ENCODE results near the gene STIM2. TPM values are rescaled to one million over a fixed set of nuclear protein-coding genes. Genes with fewer than 3 reads are reported as not detected.

The STIM2 gene
- total RNA-seq, 1 experiment from 2014 or later = 30.2 TPM

DNA sequence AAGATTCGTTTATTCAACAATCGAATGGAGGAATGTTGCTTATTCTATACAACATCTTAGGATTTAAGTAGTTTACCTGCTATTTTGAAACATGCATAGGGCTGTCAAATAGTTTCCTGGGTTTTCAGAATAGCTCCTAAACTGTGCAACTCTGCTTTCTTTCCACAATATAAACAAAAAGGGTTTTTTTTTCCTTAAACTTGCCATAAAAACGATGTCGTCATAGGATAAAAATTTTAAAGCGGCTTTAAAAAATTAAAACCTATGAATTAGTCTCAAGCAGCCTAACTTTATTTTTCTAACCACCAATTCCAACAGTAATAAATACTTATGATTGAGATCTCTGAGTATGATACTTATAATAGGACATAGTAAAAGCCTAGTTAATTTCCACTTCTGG, 21.6 kb upstream of the STIM2 start:
- Histone ChIP-seq H3K4me3 (no peak overlapping the region), H3K9me3 (ENCODE audit: insufficient read depth, low read depth) (no peaks in the 10 kb centered on the region), H3K9me2 (ENCODE audit: insufficient read depth) (no peaks in the 10 kb centered on the region), H3K27ac (no peak overlapping the region), H3F3A (ENCODE audit: insufficient read depth, low read depth) (no peaks in the 10 kb centered on the region), H3K36me3 (ENCODE audit: low read depth) (no peaks in the 10 kb centered on the region), H3K27me3 (ENCODE audit: insufficient read depth, low read depth) (no peaks in the 10 kb centered on the region), H3K79me2 (ENCODE audit: low read depth) (no peaks in the 10 kb centered on the region), H3K4me1 (replicated peaks; ENCODE audit: insufficient read depth) (no peaks in the 10 kb centered on the region), H2AFZ (no peak overlapping the region), H4K20me1 (ENCODE audit: insufficient read depth) (no peaks in the 10 kb centered on the region), H3K4me2 (no peak overlapping the region)
- TF ChIP-seq, protein P1, sequence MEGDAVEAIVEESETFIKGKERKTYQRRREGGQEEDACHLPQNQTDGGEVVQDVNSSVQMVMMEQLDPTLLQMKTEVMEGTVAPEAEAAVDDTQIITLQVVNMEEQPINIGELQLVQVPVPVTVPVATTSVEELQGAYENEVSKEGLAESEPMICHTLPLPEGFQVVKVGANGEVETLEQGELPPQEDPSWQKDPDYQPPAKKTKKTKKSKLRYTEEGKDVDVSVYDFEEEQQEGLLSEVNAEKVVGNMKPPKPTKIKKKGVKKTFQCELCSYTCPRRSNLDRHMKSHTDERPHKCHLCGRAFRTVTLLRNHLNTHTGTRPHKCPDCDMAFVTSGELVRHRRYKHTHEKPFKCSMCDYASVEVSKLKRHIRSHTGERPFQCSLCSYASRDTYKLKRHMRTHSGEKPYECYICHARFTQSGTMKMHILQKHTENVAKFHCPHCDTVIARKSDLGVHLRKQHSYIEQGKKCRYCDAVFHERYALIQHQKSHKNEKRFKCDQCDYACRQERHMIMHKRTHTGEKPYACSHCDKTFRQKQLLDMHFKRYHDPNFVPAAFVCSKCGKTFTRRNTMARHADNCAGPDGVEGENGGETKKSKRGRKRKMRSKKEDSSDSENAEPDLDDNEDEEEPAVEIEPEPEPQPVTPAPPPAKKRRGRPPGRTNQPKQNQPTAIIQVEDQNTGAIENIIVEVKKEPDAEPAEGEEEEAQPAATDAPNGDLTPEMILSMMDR (conservative IDR thresholded peaks at IDR 0.05) = no peak
- TF ChIP-seq EZH2 (IDR thresholded peaks at IDR 0.05; ENCODE audit: low read depth) = no peak
- ChIA-PET POLR2A (ENCODE audit: unreplicated experiment) (no interaction called here), CTCF (no interaction called here)
- BruUV-seq (replicated peaks) = no TSS peak
- intact Hi-C loops (cut with micrococcal nuclease; ENCODE audit: unreplicated experiment) = no loop called here
- no peak for DNase-seq

DNA sequence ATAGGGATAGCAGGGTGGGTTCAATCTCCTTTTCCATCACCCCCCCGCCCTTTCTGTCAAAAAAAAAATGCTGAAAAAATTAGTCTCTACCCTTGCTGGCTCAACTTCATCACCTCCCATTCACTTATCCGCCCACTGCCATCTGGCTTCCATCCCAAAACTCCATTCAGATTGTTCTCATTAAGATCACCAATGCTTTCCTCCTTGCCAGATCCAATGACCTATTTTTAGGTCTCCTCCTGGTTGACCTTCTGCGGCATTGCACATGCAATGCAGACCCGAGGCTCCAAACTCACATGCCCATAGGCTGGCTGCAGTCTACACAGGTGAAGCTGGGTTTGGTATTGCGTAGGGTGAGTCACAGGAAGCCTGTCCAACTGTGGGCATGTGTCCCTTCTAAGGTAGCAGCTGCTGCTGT, 21.1 kb upstream of the STIM2 start:
- Histone ChIP-seq H3K36me3 (ENCODE audit: low read depth) (no peaks in the 10 kb centered on the region), H3F3A (ENCODE audit: insufficient read depth, low read depth) (no peaks in the 10 kb centered on the region), H3K9me2 (ENCODE audit: insufficient read depth) (no peaks in the 10 kb centered on the region), H4K20me1 (ENCODE audit: insufficient read depth) (no peaks in the 10 kb centered on the region), H3K27ac (no peak overlapping the region), H3K4me3 (no peak overlapping the region), H3K4me2 (no peak overlapping the region), H3K9me3 (ENCODE audit: insufficient read depth, low read depth) (no peaks in the 10 kb centered on the region), H3K27me3 (ENCODE audit: insufficient read depth, low read depth) (no peaks in the 10 kb centered on the region), H3K79me2 (ENCODE audit: low read depth) (no peaks in the 10 kb centered on the region), H3K4me1 (replicated peaks; ENCODE audit: insufficient read depth) (no peaks in the 10 kb centered on the region), H2AFZ (no peak overlapping the region)
- no peak for TF ChIP-seq EZH2 (IDR thresholded peaks at IDR 0.05; ENCODE audit: low read depth)
- TF ChIP-seq, protein P1 (conservative IDR thresholded peaks at IDR 0.05) = no peak
- intact Hi-C loops (cut with micrococcal nuclease; ENCODE audit: unreplicated experiment) = no loop called here
- DNase-seq = no peak
- POLR2A ChIA-PET (ENCODE audit: unreplicated experiment) = no interaction called here
- CTCF ChIA-PET = no interaction called here
- no TSS peak for BruUV-seq (replicated peaks)

DNA sequence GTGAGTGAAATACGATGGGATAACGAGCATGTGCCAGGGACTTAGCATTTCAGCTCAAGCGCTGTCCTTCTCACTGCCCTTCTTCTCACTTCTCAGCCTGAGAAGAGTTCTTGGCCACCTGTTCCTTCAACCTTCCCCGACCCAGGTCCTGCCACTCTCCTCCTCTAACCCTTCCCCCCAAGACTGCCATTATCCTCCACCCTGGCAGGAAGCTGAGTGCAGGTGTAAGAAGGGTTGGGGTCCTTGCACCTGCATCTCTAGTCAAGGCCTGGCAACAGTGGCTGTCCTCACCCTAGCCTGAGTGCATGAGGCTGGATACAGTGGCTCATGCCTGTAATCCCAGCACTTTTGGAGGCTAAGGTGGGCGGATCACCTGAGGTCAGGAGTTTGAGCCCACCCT, 19.9 kb upstream of the STIM2 start:
- POLR2A ChIA-PET (ENCODE audit: unreplicated experiment) = no interaction called here
- Histone ChIP-seq H3K27me3 (ENCODE audit: insufficient read depth, low read depth) (no peaks in the 10 kb centered on the region), H3K9me3 (ENCODE audit: insufficient read depth, low read depth) (no peaks in the 10 kb centered on the region), H3K4me2 (no peak overlapping the region), H2AFZ (no peak overlapping the region), H3K9me2 (ENCODE audit: insufficient read depth) (no peaks in the 10 kb centered on the region), H4K20me1 (ENCODE audit: insufficient read depth) (no peaks in the 10 kb centered on the region), H3K79me2 (ENCODE audit: low read depth) (no peaks in the 10 kb centered on the region), H3K4me1 (replicated peaks; ENCODE audit: insufficient read depth) (no peaks in the 10 kb centered on the region), H3K36me3 (ENCODE audit: low read depth) (no peaks in the 10 kb centered on the region), H3K4me3 (no peak overlapping the region), H3K27ac (no peak overlapping the region), H3F3A (ENCODE audit: insufficient read depth, low read depth) (no peaks in the 10 kb centered on the region)
- no TSS peak for BruUV-seq (replicated peaks)
- CTCF ChIA-PET = no interaction called here
- DNase-seq = no peak
- intact Hi-C loops (cut with micrococcal nuclease; ENCODE audit: unreplicated experiment) = no loop called here
- no peak for TF ChIP-seq EZH2 (IDR thresholded peaks at IDR 0.05; ENCODE audit: low read depth)
- TF ChIP-seq, protein P1 (conservative IDR thresholded peaks at IDR 0.05) = no peak

Data from PC-9 (cell line).